SK-N-SH (cell line): ENCODE measurements around the gene C1QL2. TPM values are rescaled to one million over a fixed set of nuclear protein-coding genes. Genes with fewer than 3 reads are reported as not detected.

ENCODE experiments used
- CTCF ChIA-PET: fragments of 300-600, 350-600 bp; formaldehyde crosslinking; extraction: SDS; loops from one replicate; lab custom pipeline; 2021; lab: Yijun Ruan, JAX
- POLR2A ChIA-PET: fragments of 350-600 bp; sonication (Branson Sonifier 250); formaldehyde crosslinking; extraction: SDS; loops from one replicate; lab custom pipeline; 2020; ENCODE audit warnings: antibody characterized with exemption, inconsistent platforms; lab: Yijun Ruan, JAX
- DNase-seq: peaks from one replicate; pipeline ENCODE4 v3.0.0; 2012
- H2AFZ ChIP-seq: fragments of 200-600 bp; sonication (generic); 2 replicates; pipeline ENCODE4 v1.8.1; 2016; ENCODE audit warnings: antibody characterized with exemption, mild to moderate bottlenecking, low read depth
- H3F3A ChIP-seq: fragments of 200-600 bp; sonication (generic); replicated peaks from 2 replicates; pipeline ENCODE3; 2016; ENCODE audit warnings: antibody characterized with exemption, mild to moderate bottlenecking; ENCODE audit not compliant: insufficient read depth
- H3K27ac ChIP-seq, 2 experiments: fragments of 200-500 bp in 1 of 2; fragments of 200-600 bp in 1 of 2; sonication (Bioruptor generic) in 1 of 2; sonication (generic), shearing (Covaris generic) in 1 of 2; 2 replicates each; pipeline versions ENCODE4 v1.5.1 to v1.6.1; 2014 to 2016; ENCODE audit warnings: low read depth in 2 of 2, inconsistent platforms in 1 of 2, low read length in 1 of 2, mild to moderate bottlenecking in 1 of 2, mixed read lengths in 1 of 2
- H3K27me3 ChIP-seq: fragments of 200-600 bp; sonication (generic), shearing (Covaris generic); 2 replicates; pipeline ENCODE4 v1.6.1; 2016; ENCODE audit warnings: mixed run types; ENCODE audit not compliant: insufficient read depth
- H3K36me3 ChIP-seq, 2 experiments: fragments of 200-500 bp in 1 of 2; fragments of 200-600 bp in 1 of 2; sonication (Bioruptor generic) in 1 of 2; sonication (generic) in 1 of 2; replicated peaks in 1 of 2; 2 replicates each; pipeline versions ENCODE3 to v1.5.1; 2014 to 2016; ENCODE audit warnings: low read length in 1 of 2, mild to moderate bottlenecking in 1 of 2; ENCODE audit not compliant: insufficient read depth in 2 of 2, control insufficient read depth in 1 of 2
- H3K4me1 ChIP-seq, 2 experiments: fragments of 200-500 bp in 1 of 2; fragments of 200-600 bp in 1 of 2; sonication (Bioruptor generic) in 1 of 2; sonication (generic), shearing (Covaris generic) in 1 of 2; 2 replicates each; pipeline versions ENCODE4 v1.5.1 to v1.6.1; 2014 to 2016; ENCODE audit warnings: low read depth in 1 of 2, low read length in 1 of 2, mixed run types in 1 of 2; ENCODE audit not compliant: insufficient read depth in 2 of 2, control insufficient read depth in 1 of 2
- H3K4me2 ChIP-seq: fragments of 200-600 bp; sonication (generic), shearing (Covaris generic); 2 replicates; pipeline ENCODE4 v1.6.1; 2017; ENCODE audit warnings: mixed run types
- H3K4me3 ChIP-seq, 2 experiments: fragments of 200-500 bp in 1 of 2; fragments of 200-600 bp in 1 of 2; sonication (Bioruptor generic) in 1 of 2; sonication (generic), shearing (Covaris generic) in 1 of 2; 2 replicates each; pipeline versions ENCODE4 v1.5.1 to v1.8.1; 2014 to 2016; ENCODE audit warnings: low read depth in 2 of 2, inconsistent platforms in 1 of 2, low read length in 1 of 2, mild to moderate bottlenecking in 1 of 2, mixed read lengths in 1 of 2, moderate library complexity in 1 of 2
- H3K79me2 ChIP-seq: fragments of 200-600 bp; sonication (generic); 2 replicates; pipeline ENCODE4 v1.8.1; 2017; ENCODE audit warnings: mild to moderate bottlenecking; ENCODE audit not compliant: insufficient read depth
- H3K9ac ChIP-seq: fragments of 200-600 bp; sonication (generic); 2 replicates; pipeline ENCODE4 v1.6.1; 2017; ENCODE audit warnings: mixed run types
- H3K9me2 ChIP-seq: fragments of 200-600 bp; sonication (generic); 2 replicates; pipeline ENCODE4 v1.6.1; 2017; ENCODE audit warnings: mixed run types
- H3K9me3 ChIP-seq: fragments of 200-600 bp; sonication (generic); 2 replicates; pipeline ENCODE4 v1.6.1; 2017; ENCODE audit warnings: mixed run types, mild to moderate bottlenecking, moderate library complexity
- H4K20me1 ChIP-seq: fragments of 200-600 bp; sonication (generic); 2 replicates; pipeline ENCODE4 v1.6.1; 2017; ENCODE audit warnings: mild to moderate bottlenecking, mixed run types; ENCODE audit not compliant: insufficient read depth
- EP300 ChIP-seq, 2 experiments: IDR thresholded peaks; 2 replicates each; pipeline versions ENCODE4 v1.4.0 to v1.6.1; 2012; ENCODE audit warnings: borderline replicate concordance in 1 of 2, low read depth in 1 of 2, low read length in 1 of 2
- EZH2phosphoT487 ChIP-seq: fragments of 200-600 bp; sonication (generic); IDR thresholded peaks from 2 replicates; pipeline ENCODE4 v1.6.1; 2017; ENCODE audit warnings: low read depth, mixed run types, mild to moderate bottlenecking, antibody characterized with exemption, moderate library complexity, borderline replicate concordance
- FOSL2 ChIP-seq: IDR thresholded peaks from 2 replicates; pipeline ENCODE4 v1.4.0; 2012; ENCODE audit warnings: low read depth, mild to moderate bottlenecking, moderate library complexity, borderline replicate concordance
- FOXJ3 ChIP-seq: sonication (generic); formaldehyde crosslinking; IDR thresholded peaks from 2 replicates; pipeline ENCODE4 v1.5.1; 2020; ENCODE audit warnings: mild to moderate bottlenecking, missing genetic modification reagents
- FOXM1 ChIP-seq: IDR thresholded peaks from 2 replicates; pipeline ENCODE4 v1.4.0; 2012; ENCODE audit warnings: low read depth, mild to moderate bottlenecking
- JUND ChIP-seq: IDR thresholded peaks from 2 replicates; pipeline ENCODE4 v1.4.0; 2012
- MEF2A ChIP-seq: IDR thresholded peaks from 2 replicates; pipeline ENCODE4 v1.4.0; 2012; ENCODE audit warnings: low read depth, borderline replicate concordance
- NFIC ChIP-seq: IDR thresholded peaks from 2 replicates; pipeline ENCODE4 v1.4.0; 2012; ENCODE audit warnings: borderline replicate concordance
- RCOR1 ChIP-seq: fragments of 150-350 bp; IDR thresholded peaks from 2 replicates; pipeline ENCODE4 v1.6.1; 2017; ENCODE audit warnings: antibody characterized with exemption, low read length
- RXRA ChIP-seq: IDR thresholded peaks from 2 replicates; pipeline ENCODE4 v1.4.0; 2012; ENCODE audit warnings: low read depth, mild to moderate bottlenecking, borderline replicate concordance
- SMC3 ChIP-seq: IDR thresholded peaks from 2 replicates; pipeline ENCODE4 v1.6.1; 2012; ENCODE audit warnings: low read depth, low read length, improper control_type of control experiment
- TAF1 ChIP-seq: IDR thresholded peaks from 2 replicates; pipeline ENCODE4 v1.6.1; 2012; ENCODE audit warnings: low read depth, mild to moderate bottlenecking, low read length, moderate library complexity, borderline replicate concordance
- TCF12 ChIP-seq: IDR thresholded peaks from 2 replicates; pipeline ENCODE4 v1.4.0; 2012
- TEAD4 ChIP-seq: IDR thresholded peaks from 2 replicates; pipeline ENCODE4 v1.4.0; 2012; ENCODE audit warnings: mild to moderate bottlenecking, borderline replicate concordance; ENCODE audit not compliant: insufficient read depth
- YY1 ChIP-seq: IDR thresholded peaks from 2 replicates; pipeline ENCODE4 v1.4.0; 2012; ENCODE audit warnings: low read depth, mild to moderate bottlenecking
- WGBS: methylation state at CpG from one replicate; pipeline ENCODE4 v1.1.6; 2017; ENCODE audit warnings: low lambda C conversion rate; 5-methylcytosine and 5-hydroxymethylcytosine counted together
- polyA plus RNA-seq, 3 experiments: library from polyadenylated mRNA; depleted of rRNA; stranded (reverse); fragments of >200 nt; gene quantifications; 2 replicates each; pipeline ENCODE4 v1.2.3, GENCODE V29; 2012
- TF ChIP-seq, protein P1 (sequence below): fragments of 150-350 bp; IDR thresholded peaks from 2 replicates; pipeline ENCODE4 v1.6.1; 2016; ENCODE audit warnings: mild to moderate bottlenecking, low read depth, low read length
- TF ChIP-seq, protein P2 (sequence below): fragments of 200-600 bp; sonication (generic); IDR thresholded peaks from 2 replicates; pipeline ENCODE4 v1.6.1; 2017; ENCODE audit warnings: antibody characterized with exemption, mild to moderate bottlenecking, moderate library complexity
- TF ChIP-seq, protein P3 (sequence below): fragments of 150-350 bp; IDR thresholded peaks from 2 replicates; pipeline ENCODE4 v1.6.1; 2017; ENCODE audit warnings: antibody characterized with exemption, low read length, low read depth, borderline replicate concordance
- TF ChIP-seq, protein P4 (sequence below): IDR thresholded peaks from 2 replicates; pipeline ENCODE4 v1.4.0; 2012; ENCODE audit warnings: low read depth, borderline replicate concordance

Gene C1QL2
- polyA plus RNA-seq, 1 of the 3 experiments (the other 2 are of a cell fraction) = not detected

DNA sequence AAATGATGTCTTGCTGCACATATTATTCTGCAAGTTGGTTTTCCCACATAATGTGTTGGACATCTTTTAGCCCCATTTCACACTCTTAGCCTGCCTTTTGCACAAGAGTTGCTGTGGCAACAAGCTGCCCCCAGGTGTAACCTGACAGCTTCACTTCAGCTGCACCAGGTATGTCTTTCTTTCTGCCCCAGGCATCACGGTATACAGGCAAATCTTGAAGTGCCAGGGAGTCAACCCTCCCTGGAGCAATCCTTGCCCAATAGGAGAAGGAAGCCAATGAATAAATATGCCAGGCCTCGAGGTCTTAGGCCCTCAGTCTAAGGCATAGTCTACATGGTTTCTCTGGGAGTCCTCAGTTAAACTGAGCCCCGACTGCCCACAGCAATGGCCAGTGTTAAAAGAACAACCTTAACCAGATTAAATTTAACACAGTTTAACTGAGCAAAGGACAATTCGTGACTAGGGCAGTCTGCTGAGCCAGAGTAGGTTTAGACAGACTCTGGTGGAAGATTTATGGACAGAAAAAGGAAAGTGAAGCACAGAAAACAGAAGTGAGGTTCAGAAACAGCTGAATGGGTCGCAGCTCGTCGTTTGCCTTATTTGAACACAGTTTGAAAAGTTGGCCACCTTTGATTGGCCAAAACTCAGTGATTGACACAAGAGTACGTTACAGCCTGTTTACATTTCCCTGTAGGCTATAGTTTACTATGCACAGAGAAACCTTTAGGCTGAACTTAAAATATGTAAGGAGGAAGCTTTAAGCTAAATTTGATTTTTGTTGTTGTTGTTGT is 32.0 kb upstream of the C1QL2 start:
- H3K4me3 ChIP-seq = no peak overlapping the region
- H4K20me1 ChIP-seq = no peaks in the 10 kb centered on the region
- POLR2A ChIA-PET = no interaction called here
- H3K9me3 ChIP-seq = no peaks in the 10 kb centered on the region
- 38% methylated on average over 7 of the region's 8 CpGs for WGBS
- no peak overlapping the region for H3K27ac ChIP-seq
- H2AFZ ChIP-seq = no peak overlapping the region
- H3K4me2 ChIP-seq = no peak overlapping the region
- no peaks in the 10 kb centered on the region for H3F3A ChIP-seq
- H3K4me1 ChIP-seq = no peaks in the 10 kb centered on the region
- CTCF ChIA-PET = no interaction called here
- no peaks in the 10 kb centered on the region for H3K27me3 ChIP-seq
- no peaks in the 10 kb centered on the region for H3K9me2 ChIP-seq
- no peak overlapping the region for H3K9ac ChIP-seq
- no peak for DNase-seq
- no peaks in the 10 kb centered on the region for H3K79me2 ChIP-seq
- H3K36me3 ChIP-seq = no peaks in the 10 kb centered on the region
- TF ChIP-seq TCF12 (no peak), FOXJ3 (no peak), TEAD4 (no peak), EZH2phosphoT487 (no peak), RCOR1 (no peak), FOXM1 (no peak), RXRA (no peak), NFIC (no peak), SMC3 (no peak), FOSL2 (no peak), MEF2A (no peak), JUND (no peak), TAF1 (no peak), EP300 (IDR thresholded peaks at IDR 0.05; ENCODE audit: borderline replicate concordance in 1 of 2, low read depth in 1 of 2, low read length in 1 of 2) (no peak), YY1 (no peak)
- TF ChIP-seq, protein P1, sequence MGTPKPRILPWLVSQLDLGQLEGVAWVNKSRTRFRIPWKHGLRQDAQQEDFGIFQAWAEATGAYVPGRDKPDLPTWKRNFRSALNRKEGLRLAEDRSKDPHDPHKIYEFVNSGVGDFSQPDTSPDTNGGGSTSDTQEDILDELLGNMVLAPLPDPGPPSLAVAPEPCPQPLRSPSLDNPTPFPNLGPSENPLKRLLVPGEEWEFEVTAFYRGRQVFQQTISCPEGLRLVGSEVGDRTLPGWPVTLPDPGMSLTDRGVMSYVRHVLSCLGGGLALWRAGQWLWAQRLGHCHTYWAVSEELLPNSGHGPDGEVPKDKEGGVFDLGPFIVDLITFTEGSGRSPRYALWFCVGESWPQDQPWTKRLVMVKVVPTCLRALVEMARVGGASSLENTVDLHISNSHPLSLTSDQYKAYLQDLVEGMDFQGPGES = no peak
- TF ChIP-seq, protein P2, sequence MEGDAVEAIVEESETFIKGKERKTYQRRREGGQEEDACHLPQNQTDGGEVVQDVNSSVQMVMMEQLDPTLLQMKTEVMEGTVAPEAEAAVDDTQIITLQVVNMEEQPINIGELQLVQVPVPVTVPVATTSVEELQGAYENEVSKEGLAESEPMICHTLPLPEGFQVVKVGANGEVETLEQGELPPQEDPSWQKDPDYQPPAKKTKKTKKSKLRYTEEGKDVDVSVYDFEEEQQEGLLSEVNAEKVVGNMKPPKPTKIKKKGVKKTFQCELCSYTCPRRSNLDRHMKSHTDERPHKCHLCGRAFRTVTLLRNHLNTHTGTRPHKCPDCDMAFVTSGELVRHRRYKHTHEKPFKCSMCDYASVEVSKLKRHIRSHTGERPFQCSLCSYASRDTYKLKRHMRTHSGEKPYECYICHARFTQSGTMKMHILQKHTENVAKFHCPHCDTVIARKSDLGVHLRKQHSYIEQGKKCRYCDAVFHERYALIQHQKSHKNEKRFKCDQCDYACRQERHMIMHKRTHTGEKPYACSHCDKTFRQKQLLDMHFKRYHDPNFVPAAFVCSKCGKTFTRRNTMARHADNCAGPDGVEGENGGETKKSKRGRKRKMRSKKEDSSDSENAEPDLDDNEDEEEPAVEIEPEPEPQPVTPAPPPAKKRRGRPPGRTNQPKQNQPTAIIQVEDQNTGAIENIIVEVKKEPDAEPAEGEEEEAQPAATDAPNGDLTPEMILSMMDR = no peak
- TF ChIP-seq, protein P3, sequence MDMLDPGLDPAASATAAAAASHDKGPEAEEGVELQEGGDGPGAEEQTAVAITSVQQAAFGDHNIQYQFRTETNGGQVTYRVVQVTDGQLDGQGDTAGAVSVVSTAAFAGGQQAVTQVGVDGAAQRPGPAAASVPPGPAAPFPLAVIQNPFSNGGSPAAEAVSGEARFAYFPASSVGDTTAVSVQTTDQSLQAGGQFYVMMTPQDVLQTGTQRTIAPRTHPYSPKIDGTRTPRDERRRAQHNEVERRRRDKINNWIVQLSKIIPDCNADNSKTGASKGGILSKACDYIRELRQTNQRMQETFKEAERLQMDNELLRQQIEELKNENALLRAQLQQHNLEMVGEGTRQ = no peak
- TF ChIP-seq, protein P4, sequence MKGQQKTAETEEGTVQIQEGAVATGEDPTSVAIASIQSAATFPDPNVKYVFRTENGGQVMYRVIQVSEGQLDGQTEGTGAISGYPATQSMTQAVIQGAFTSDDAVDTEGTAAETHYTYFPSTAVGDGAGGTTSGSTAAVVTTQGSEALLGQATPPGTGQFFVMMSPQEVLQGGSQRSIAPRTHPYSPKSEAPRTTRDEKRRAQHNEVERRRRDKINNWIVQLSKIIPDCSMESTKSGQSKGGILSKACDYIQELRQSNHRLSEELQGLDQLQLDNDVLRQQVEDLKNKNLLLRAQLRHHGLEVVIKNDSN = no peak
